ENCODE results near the gene ARPC4. TPM values are rescaled to one million over a fixed set of nuclear protein-coding genes. Genes with fewer than 3 reads are reported as not detected.
A peak's percentile ranks its signal among the peaks of the same experiment; 100 is the strongest.

ARPC4 gene
- total RNA-seq, 2 donors from 2014 or later: 121 to 152 TPM

DNA sequence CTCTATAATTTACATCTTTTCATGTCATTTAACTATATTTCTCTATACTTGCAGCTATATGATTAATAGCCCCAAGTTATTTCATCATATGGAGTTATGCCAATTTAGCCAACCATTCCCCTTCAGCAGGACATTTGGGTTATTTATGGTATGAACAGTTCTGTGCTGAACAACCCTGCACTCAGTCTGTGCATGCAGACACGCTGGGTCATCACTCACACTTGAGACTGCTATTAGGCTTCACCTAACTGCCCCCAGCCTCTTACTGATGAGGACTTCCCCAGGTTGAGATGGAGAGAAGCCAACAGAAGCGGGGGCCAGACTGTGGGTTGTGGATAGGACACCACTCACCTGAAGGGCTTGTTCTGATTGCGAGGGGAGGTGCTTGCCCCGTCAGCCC, 7.9 kb upstream of the ARPC4 start:
- Histone ChIP-seq H3K27ac (no peak overlapping the region), H3K4me3 (no peak overlapping the region), H3K9me3 (no peaks in the 10 kb centered on the region), H3K36me3 (peaks cover 11 to 17% of the 10 kb centered on the region in 2 donors), H3K27me3 (replicated peaks; ENCODE audit: insufficient read depth) (no peaks in the 10 kb centered on the region), H3K4me1 (replicated peaks) (no peaks in the 10 kb centered on the region)
- DNase-seq (ENCODE audit: low spot score): no peak
- TF ChIP-seq POLR2AphosphoS5 (IDR thresholded peaks at IDR 0.05) (no peak), POLR2A (IDR thresholded peaks at IDR 0.05) (no peak)
- TF ChIP-seq, protein P1, sequence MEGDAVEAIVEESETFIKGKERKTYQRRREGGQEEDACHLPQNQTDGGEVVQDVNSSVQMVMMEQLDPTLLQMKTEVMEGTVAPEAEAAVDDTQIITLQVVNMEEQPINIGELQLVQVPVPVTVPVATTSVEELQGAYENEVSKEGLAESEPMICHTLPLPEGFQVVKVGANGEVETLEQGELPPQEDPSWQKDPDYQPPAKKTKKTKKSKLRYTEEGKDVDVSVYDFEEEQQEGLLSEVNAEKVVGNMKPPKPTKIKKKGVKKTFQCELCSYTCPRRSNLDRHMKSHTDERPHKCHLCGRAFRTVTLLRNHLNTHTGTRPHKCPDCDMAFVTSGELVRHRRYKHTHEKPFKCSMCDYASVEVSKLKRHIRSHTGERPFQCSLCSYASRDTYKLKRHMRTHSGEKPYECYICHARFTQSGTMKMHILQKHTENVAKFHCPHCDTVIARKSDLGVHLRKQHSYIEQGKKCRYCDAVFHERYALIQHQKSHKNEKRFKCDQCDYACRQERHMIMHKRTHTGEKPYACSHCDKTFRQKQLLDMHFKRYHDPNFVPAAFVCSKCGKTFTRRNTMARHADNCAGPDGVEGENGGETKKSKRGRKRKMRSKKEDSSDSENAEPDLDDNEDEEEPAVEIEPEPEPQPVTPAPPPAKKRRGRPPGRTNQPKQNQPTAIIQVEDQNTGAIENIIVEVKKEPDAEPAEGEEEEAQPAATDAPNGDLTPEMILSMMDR (IDR thresholded peaks at IDR 0.05): no peak
- 96% methylated on average over 4 of the region's 4 CpGs for WGBS
- intact Hi-C loops (cut with DNase I): no loop called here

DNA sequence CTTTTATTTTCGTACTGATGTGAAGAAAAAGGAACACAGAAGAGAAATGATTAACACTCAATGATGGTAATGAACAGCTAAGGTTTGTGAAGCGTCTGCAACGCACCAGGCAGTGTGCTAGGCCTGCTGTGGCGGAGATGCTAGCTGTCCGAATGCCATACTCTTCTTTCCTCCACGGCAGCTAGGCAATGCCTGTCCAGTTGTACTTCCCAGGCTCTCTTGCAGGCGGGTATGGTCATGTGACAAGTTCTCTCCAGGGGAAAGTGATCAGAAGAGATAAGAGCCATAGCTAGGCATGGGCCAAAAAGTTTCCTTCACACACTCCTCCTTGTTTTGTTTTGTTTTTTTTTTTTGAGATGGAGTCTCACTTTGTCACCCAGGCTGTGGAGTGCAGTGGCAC, 7.3 kb upstream of the ARPC4 start:
- 63% methylated on average over 7 of the region's 7 CpGs for whole genome bisulfite sequencing
- Histone ChIP-seq H3K4me1 (replicated peaks) (no peaks in the 10 kb centered on the region), H3K27me3 (replicated peaks; ENCODE audit: insufficient read depth) (no peaks in the 10 kb centered on the region), H3K27ac (no peak overlapping the region), H3K9me3 (no peaks in the 10 kb centered on the region), H3K36me3 (peaks cover 11 to 17% of the 10 kb centered on the region in 2 donors), H3K4me3 (no peak overlapping the region)
- intact Hi-C loops (cut with DNase I): no loop called here
- DNase-seq (ENCODE audit: low spot score): no peak
- peak; percentile 35 for TF ChIP-seq POLR2AphosphoS5 (IDR thresholded peaks at IDR 0.05)
- TF ChIP-seq, protein P1 (IDR thresholded peaks at IDR 0.05): no peak

DNA sequence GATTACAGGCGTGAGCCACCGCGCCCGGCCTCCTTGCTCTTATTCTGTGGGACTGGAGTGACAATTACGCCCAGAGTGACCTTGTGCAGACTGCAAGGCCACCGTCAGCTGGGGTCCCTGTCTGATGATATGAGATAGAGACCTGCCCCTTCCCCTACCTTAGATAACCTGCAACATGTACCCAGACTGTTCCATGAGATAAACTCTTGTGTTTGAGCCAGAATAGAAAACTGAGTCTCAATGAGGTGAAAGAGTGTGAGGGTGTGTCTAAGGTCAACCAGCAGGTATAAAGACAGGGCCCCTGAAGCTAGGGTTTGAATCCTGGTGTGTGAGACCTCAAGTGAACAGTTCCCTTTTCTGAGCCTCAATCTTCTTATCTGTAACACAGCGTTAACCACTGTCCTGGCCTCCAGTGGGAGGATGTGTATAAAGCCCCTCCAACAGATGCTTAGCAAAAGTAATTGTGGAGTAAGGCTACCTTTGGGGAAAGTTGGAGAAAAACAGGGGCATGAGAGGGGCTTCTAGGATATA, 6.6 kb upstream of the ARPC4 start:
- over 99% methylated on average over 7 of the region's 7 CpGs for WGBS
- Histone ChIP-seq H3K4me3 (no peak overlapping the region), H3K27ac (no peak overlapping the region), H3K27me3 (replicated peaks; ENCODE audit: insufficient read depth) (no peaks in the 10 kb centered on the region), H3K9me3 (no peaks in the 10 kb centered on the region), H3K4me1 (replicated peaks) (no peaks in the 10 kb centered on the region), H3K36me3 (peaks cover 11 to 17% of the 10 kb centered on the region in 2 donors)
- TF ChIP-seq POLR2A (IDR thresholded peaks at IDR 0.05) (no peak), POLR2AphosphoS5 (IDR thresholded peaks at IDR 0.05) (no peak)
- TF ChIP-seq, protein P1 (IDR thresholded peaks at IDR 0.05): no peak
- DNase-seq (ENCODE audit: low spot score): no peak
- intact Hi-C loops (cut with DNase I): no loop called here

DNA sequence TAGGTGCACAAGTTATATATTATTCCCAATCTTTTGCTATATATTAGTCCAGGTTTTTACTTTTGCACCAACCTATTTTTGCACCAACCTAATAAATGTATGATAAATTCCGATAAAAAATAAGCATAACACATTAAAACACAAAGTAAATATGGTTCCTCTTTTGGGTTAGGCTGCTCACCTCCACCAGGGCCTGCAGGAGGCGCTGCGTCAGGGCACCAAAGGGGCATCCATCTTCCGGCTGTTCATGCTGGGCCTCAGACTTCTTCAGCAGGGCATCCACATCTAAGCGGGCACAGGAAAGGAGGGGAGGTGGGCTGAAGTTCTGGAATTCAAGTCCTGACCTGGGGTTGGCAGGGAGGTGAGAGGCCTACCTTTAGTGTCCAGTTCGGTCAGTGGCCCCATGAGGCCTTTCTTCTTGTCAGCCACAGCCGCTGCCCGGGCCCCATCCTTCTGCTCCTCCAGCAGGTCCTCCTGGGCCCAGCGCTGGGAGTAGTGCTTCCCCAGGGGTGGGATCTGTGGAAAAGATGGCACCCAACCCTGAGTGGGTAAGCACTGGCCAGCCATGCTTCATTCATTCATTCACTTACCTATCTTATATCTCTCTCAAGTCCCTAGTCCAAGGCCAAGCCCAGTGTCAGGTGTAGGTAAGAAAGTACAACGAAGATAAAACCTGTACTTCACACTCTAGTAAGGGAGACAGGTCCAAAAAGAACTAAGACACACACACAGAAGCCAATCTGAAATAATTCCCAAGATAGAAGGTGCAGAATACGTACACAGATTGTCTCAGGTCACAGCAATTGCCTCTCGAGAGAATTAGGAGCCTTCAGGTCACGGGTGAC, 5.8 kb upstream of the ARPC4 start:
- TF ChIP-seq, protein P1 (IDR thresholded peaks at IDR 0.05): no peak
- TF ChIP-seq POLR2A (IDR thresholded peaks at IDR 0.05) (no peak), POLR2AphosphoS5 (IDR thresholded peaks at IDR 0.05) (no peak)
- Histone ChIP-seq H3K36me3 (peaks cover 11 to 17% of the 10 kb centered on the region in 2 donors), H3K27me3 (replicated peaks; ENCODE audit: insufficient read depth) (no peaks in the 10 kb centered on the region), H3K4me1 (replicated peaks) (no peaks in the 10 kb centered on the region), H3K4me3 (no peak overlapping the region), H3K27ac (no peak overlapping the region), H3K9me3 (no peaks in the 10 kb centered on the region)
- no peak for DNase-seq (ENCODE audit: low spot score)
- intact Hi-C loops (cut with DNase I): no loop called here
- 88% methylated on average over 13 of the region's 13 CpGs for WGBS

DNA sequence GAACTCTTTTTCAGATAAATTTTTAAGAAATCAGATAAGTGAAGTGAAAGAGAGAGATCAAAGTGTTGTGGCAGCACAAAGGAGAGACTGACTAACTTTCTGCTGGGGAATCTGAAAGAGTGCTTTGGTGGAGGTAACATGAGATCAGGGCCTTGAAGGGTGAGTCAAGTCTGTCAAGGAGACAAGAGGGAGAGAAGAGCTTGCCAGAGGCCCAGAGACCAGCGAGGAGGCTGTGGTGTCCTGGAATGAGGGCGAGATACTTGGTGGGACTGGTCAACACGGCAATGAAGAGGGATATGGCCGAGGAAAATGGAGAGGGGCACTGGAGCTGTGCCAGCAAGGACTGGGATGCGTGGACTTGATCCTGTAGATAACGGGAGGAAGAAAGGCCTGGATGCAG, 5.2 kb upstream of the ARPC4 start:
- WGBS: 79% methylated on average over 6 of the region's 6 CpGs
- intact Hi-C loops (cut with DNase I): no loop called here
- no peaks in the 10 kb centered on the region for H3K9me3 ChIP-seq
- H3K27me3 ChIP-seq (replicated peaks; ENCODE audit: insufficient read depth): no peaks in the 10 kb centered on the region
- no peak for DNase-seq (ENCODE audit: low spot score)
- H3K4me1 ChIP-seq (replicated peaks): no peaks in the 10 kb centered on the region
- no peak overlapping the region for H3K4me3 ChIP-seq
- peaks cover 11 to 17% of the 10 kb centered on the region in 2 donors for H3K36me3 ChIP-seq
- no peak overlapping the region for H3K27ac ChIP-seq
- no peak for TF ChIP-seq POLR2AphosphoS5 (IDR thresholded peaks at IDR 0.05)
- TF ChIP-seq POLR2A (IDR thresholded peaks at IDR 0.05): no peak
- TF ChIP-seq, protein P1 (IDR thresholded peaks at IDR 0.05): no peak
